AG09309 (cell line): Measurements from ENCODE around the gene SNX24.

Experiments used
- DNase-seq: peaks from one replicate; pipeline ENCODE4 v3.0.0-alpha.2; 2010; ENCODE audit warnings: low read depth
- H3K4me3 ChIP-seq: 2 replicates; pipeline ENCODE4 v1.5.1; 2011; ENCODE audit warnings: mild to moderate bottlenecking, low read depth, low read length, moderate library complexity; ENCODE audit not compliant: control insufficient read depth
- TF ChIP-seq, protein P1 (sequence below): IDR thresholded peaks from 2 replicates; pipeline ENCODE4 v1.5.1; 2011; ENCODE audit warnings: mild to moderate bottlenecking, low read depth, low read length, inconsistent platforms; ENCODE audit not compliant: insufficient read depth, control insufficient read depth; ENCODE audit errors: missing control alignments

SNX24 gene

GRCh38 chr5:122879076-122879475 lies 33.7 kb downstream of the SNX24 start:
- no peak overlapping the region for H3K4me3 ChIP-seq
- TF ChIP-seq, protein P1, sequence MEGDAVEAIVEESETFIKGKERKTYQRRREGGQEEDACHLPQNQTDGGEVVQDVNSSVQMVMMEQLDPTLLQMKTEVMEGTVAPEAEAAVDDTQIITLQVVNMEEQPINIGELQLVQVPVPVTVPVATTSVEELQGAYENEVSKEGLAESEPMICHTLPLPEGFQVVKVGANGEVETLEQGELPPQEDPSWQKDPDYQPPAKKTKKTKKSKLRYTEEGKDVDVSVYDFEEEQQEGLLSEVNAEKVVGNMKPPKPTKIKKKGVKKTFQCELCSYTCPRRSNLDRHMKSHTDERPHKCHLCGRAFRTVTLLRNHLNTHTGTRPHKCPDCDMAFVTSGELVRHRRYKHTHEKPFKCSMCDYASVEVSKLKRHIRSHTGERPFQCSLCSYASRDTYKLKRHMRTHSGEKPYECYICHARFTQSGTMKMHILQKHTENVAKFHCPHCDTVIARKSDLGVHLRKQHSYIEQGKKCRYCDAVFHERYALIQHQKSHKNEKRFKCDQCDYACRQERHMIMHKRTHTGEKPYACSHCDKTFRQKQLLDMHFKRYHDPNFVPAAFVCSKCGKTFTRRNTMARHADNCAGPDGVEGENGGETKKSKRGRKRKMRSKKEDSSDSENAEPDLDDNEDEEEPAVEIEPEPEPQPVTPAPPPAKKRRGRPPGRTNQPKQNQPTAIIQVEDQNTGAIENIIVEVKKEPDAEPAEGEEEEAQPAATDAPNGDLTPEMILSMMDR, result no peak
- no peak for DNase-seq

DNA sequence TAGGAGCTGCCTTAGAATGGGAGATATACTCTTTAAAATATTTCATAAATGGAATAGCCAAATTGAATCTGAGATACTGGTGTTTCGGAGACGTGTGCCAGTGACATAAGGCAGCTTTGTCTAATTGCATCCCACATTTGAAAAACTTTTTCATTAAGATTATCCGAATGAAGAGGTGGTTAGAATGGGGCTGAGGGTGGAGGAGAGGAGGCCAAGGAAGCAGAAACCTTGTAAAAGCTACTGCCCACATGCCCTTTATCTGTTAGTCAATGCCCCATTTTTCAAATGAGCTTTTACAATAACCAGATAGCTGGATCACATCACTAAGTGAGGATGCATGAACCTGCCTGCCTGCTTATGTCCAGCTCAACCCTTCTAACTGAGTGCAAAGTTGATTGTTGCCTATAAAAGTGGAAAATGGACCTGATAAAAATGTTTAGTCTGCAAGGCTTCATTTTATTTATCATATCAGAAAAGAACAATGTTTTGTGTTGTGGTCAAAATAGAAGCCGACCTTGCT lies 34.8 kb downstream of the SNX24 start:
- DNase-seq, result no peak
- H3K4me3 ChIP-seq, result no peak overlapping the region
- TF ChIP-seq, protein P1, result no peak

- TF ChIP-seq, protein P1, result no peak
- no peak for DNase-seq
- H3K4me3 ChIP-seq, result no peak overlapping the region
Observed at GRCh38 chr5:122880749-122881148, 35.3 kb downstream of the SNX24 start.

DNA sequence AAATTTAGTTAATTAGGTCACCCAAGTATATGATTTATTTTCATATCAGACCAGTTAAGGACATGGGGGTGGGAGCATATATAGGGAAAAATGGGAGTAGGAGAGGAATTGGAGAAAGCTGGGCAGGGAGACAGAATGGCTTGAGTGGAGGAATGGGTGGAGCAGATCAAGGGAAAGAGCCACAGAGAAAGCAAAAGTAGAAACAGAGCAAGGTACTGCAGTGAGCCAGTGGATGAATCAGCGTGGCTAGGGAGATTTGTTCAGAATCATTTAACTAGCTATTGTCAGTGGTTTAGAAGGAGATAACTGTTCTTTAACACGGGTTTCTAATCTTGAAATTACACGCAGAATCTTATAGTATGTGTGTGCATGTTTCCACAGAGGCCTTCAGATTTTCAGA lies 37.4 kb downstream of the SNX24 start:
- DNase-seq, result no peak
- TF ChIP-seq, protein P1, result no peak
- no peak overlapping the region for H3K4me3 ChIP-seq

GRCh38 chr5:122885045-122885517 lies 39.7 kb downstream of the SNX24 start:
- no peak for DNase-seq
- H3K4me3 ChIP-seq, result no peak overlapping the region
- TF ChIP-seq, protein P1, result no peak

- DNase-seq, result no peak
- TF ChIP-seq, protein P1, result no peak
- no peak overlapping the region for H3K4me3 ChIP-seq
Observed at GRCh38 chr5:122885891-122886290, 40.5 kb downstream of the SNX24 start.

- no peak for DNase-seq
- no peak overlapping the region for H3K4me3 ChIP-seq
- TF ChIP-seq, protein P1, result no peak
Observed at GRCh38 chr5:122895141-122895540, 49.7 kb downstream of the SNX24 start.
